Upper lobe of left lung (tissue), 4 donors: ENCODE results near the gene CD8B2.

Experiments
- EP300 ChIP-seq, 4 donors: sonication (generic); formaldehyde crosslinking; IDR thresholded peaks; one replicate each; pipeline ENCODE4 v1.5.1; 2017; ENCODE audit warnings: antibody characterized with exemption in 4 of 4, control low read depth in 2 of 4
- POLR2A ChIP-seq, 4 donors: fragments of 450-650 bp; IDR thresholded peaks; one replicate each; pipeline ENCODE4 v1.5.1; 2016 to 2017; ENCODE audit warnings: antibody characterized with exemption in 4 of 4, mild to moderate bottlenecking in 2 of 4

DNA sequence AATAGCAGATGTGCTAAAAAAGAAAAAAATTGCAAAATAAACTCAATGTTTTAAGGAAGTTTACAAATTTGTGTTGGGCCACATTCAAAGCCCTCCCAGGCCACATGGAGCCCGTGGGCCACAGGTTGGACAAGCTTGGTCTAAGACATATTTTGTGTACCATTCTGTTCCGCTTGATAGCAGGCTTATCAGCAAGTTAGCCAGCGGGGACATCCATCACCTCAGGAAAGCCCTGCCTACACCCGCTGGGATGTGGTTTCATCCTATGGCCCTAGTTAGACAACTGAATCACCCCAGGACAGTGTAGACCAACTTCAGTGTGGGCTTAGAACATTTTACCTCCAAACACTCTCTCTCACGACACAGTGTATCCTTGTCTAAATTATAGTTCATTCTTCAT is 32.6 kb downstream of the CD8B2 start:
- TF ChIP-seq EP300 (IDR thresholded peaks at IDR 0.05), result no peak
- no peak for TF ChIP-seq POLR2A (IDR thresholded peaks at IDR 0.05)
